ENCODE data around the gene WNK4. TPM values are rescaled to one million over a fixed set of nuclear protein-coding genes. Genes with fewer than 3 reads are reported as not detected.

WNK4 gene
- total RNA-seq, 1 donor from 2014 or later: 0.29 TPM

GRCh38 chr17:42791948-42792347, 11.5 kb downstream of the WNK4 start:
- peaks cover 10% of the 10 kb centered on the region for H3K4me1 Mint-ChIP-seq
- no peak for DNase-seq
- H3K27ac Mint-ChIP-seq: no peak overlapping the region
- peaks cover 7% of the 10 kb centered on the region for H3K36me3 Mint-ChIP-seq (ENCODE audit: low read depth)
- TF ChIP-seq, protein P1, sequence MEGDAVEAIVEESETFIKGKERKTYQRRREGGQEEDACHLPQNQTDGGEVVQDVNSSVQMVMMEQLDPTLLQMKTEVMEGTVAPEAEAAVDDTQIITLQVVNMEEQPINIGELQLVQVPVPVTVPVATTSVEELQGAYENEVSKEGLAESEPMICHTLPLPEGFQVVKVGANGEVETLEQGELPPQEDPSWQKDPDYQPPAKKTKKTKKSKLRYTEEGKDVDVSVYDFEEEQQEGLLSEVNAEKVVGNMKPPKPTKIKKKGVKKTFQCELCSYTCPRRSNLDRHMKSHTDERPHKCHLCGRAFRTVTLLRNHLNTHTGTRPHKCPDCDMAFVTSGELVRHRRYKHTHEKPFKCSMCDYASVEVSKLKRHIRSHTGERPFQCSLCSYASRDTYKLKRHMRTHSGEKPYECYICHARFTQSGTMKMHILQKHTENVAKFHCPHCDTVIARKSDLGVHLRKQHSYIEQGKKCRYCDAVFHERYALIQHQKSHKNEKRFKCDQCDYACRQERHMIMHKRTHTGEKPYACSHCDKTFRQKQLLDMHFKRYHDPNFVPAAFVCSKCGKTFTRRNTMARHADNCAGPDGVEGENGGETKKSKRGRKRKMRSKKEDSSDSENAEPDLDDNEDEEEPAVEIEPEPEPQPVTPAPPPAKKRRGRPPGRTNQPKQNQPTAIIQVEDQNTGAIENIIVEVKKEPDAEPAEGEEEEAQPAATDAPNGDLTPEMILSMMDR (IDR thresholded peaks at IDR 0.05): no peak
- no peaks in the 10 kb centered on the region for H3K9me3 Mint-ChIP-seq
- ATAC-seq (ENCODE audit: low read depth): no peak
- no peak overlapping the region for H3K4me3 Mint-ChIP-seq
- intact Hi-C loops (cut with micrococcal nuclease): no loop called here
- H3K27me3 Mint-ChIP-seq: peaks cover 27% of the 10 kb centered on the region
- ChIA-PET CTCF (no interaction called here), POLR2A (interaction anchor here (0.9 kb wide), 1 partner anchor 19 kb away, joined by 4 read pairs; the partner anchor contains the start of gene VPS25)

GRCh38 chr17:42792545-42792944, 12.1 kb downstream of the WNK4 start:
- ChIA-PET POLR2A (no interaction called here), CTCF (no interaction called here)
- Mint-ChIP-seq H3K27ac (no peak overlapping the region), H3K4me3 (no peak overlapping the region), H3K36me3 (ENCODE audit: low read depth) (peaks cover 7% of the 10 kb centered on the region), H3K27me3 (peaks cover 21% of the 10 kb centered on the region), H3K9me3 (no peaks in the 10 kb centered on the region), H3K4me1 (peaks cover 15% of the 10 kb centered on the region)
- no peak for DNase-seq
- no peak for ATAC-seq (ENCODE audit: low read depth)
- intact Hi-C loops (cut with micrococcal nuclease): no loop called here
- TF ChIP-seq, protein P1 (IDR thresholded peaks at IDR 0.05): no peak

DNA sequence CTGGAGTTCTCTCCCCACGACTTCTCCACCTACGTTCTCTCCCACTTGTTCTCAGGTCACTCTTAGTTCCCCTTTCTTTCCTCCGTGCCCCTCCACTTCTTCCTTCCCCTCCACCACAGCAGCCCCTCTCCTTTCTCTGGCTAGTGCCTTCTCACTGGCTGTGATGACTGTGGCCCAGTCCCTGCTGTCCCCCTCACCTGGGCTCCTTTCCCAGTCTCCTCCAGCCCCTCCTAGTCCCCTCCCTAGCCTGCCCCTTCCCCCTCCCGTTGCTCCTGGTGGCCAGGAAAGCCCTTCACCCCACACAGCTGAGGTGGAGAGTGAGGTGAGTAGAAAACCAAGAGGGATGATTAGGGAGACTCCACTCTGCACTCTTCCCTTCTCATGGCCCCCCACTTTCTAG, 14.7 kb downstream of the WNK4 start:
- Mint-ChIP-seq H3K9me3 (no peaks in the 10 kb centered on the region), H3K27ac (no peak overlapping the region), H3K4me3 (no peak overlapping the region), H3K27me3 (peaks cover 3% of the 10 kb centered on the region), H3K36me3 (ENCODE audit: low read depth) (peaks cover 11% of the 10 kb centered on the region), H3K4me1 (peaks cover 28% of the 10 kb centered on the region)
- TF ChIP-seq, protein P1 (IDR thresholded peaks at IDR 0.05): no peak
- intact Hi-C loops (cut with micrococcal nuclease): no loop called here
- no peak for ATAC-seq (ENCODE audit: low read depth)
- ChIA-PET POLR2A (no interaction called here), CTCF (no interaction called here)
- no peak for DNase-seq

GRCh38 chr17:42795465-42795864, 15.1 kb downstream of the WNK4 start:
- Mint-ChIP-seq H3K27ac (no peak overlapping the region), H3K9me3 (no peaks in the 10 kb centered on the region), H3K36me3 (ENCODE audit: low read depth) (peaks cover 11% of the 10 kb centered on the region), H3K27me3 (peaks cover 2% of the 10 kb centered on the region), H3K4me1 (peaks cover 28% of the 10 kb centered on the region), H3K4me3 (peak overlapping the region; percentile 16)
- ChIA-PET POLR2A (interaction anchor here (0.6 to 0.8 kb wide), 2 partner anchors 51 to 521 kb away, joined by 3 to 7 read pairs; no protein-coding TSS in a partner anchor), CTCF (no interaction called here)
- DNase-seq: no peak
- no peak for ATAC-seq (ENCODE audit: low read depth)
- TF ChIP-seq, protein P1 (IDR thresholded peaks at IDR 0.05): no peak
- intact Hi-C loops (cut with micrococcal nuclease): no loop called here

DNA sequence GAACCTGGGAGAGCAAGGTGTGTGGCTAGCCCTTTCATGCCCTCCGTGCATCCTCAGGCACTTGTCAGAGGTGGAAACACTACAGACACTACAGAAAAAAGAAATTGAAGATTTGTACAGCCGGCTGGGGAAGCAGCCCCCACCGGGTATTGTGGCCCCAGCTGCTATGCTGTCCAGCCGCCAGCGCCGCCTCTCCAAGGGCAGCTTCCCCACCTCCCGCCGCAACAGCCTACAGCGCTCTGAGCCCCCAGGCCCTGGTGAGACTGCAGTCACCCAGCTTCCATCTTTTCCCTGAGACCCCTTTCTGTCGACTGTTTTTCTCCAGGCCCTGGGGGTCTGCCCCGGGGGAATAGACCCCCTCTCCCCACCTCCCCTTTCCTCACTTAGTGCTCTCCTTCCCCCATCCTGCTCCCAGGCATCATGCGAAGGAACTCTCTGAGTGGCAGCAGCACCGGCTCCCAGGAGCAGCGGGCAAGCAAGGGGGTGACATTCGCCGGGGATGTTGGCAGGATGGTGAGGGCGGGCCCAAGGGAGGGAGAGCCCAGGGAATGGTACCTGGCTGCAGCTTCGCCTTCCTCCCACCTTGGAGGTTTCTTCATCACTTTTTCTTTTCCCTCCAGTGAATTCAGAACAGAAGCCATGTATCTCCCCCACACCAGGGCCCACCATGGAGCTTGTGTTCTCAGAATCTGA, 15.8 kb downstream of the WNK4 start:
- H3K27ac Mint-ChIP-seq: no peak overlapping the region

More for the DNA sequence above, 15.8 kb downstream of the WNK4 start:
- ATAC-seq (ENCODE audit: low read depth) (no peak), DNase-seq (no peak)
- CTCF ChIA-PET: no interaction called here
- TF ChIP-seq, protein P1 (IDR thresholded peaks at IDR 0.05): no peak
- POLR2A ChIA-PET: interaction anchor here (0.6 to 0.8 kb wide), 2 partner anchors 52 to 520 kb away, joined by 3 to 7 read pairs; no protein-coding TSS in a partner anchor
- Mint-ChIP-seq H3K4me1 (peaks cover 28% of the 10 kb centered on the region), H3K4me3 (no peak overlapping the region), H3K27me3 (no peaks in the 10 kb centered on the region), H3K36me3 (ENCODE audit: low read depth) (peaks cover 11% of the 10 kb centered on the region), H3K9me3 (no peaks in the 10 kb centered on the region)
- intact Hi-C loops (cut with micrococcal nuclease): no loop called here
